Dedifferentiated amniotic fluid mesenchymal stem cell (primary cell): ENCODE data around the gene CFHR2.
"Not testable (repeated sequence)": the region's sequence is repeated elsewhere in the genome, so short reads cannot be mapped to it uniquely, and the experiment has no call there.

Experiments
- DNase-seq: peaks from one replicate; pipeline ENCODE4 v3.0.0-alpha.2; 2016; ENCODE audit errors: extremely low spot score

Gene CFHR2

DNA sequence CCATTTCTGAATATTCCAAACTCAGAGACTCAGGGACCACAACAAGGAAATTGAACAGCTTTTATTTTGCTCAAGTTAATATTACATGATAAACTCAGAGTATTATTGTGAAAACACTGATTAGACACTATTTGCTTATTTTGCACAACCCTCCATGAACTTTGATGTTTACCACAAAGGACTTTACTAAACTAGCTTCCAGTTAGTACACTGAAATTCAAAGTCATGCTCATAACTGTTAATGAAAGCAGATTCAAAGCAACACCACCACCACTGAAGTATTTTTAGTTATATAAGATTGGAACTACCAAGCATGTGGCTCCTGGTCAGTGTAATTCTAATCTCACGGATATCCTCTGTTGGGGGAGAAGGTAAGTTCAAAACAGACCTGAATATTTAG lies at the start of gene CFHR2:
Gene CFHR2, plus strand, starts transcription at position 171 of the 400 bp plus-strand sequence. Its CDS starts 143 bp downstream, at position 314.
- not testable (repeated sequence) for DNase-seq

- DNase-seq = no peak
Observed at GRCh38 chr1:196896355-196896754, 47.2 kb upstream of the CFHR2 start.

DNA sequence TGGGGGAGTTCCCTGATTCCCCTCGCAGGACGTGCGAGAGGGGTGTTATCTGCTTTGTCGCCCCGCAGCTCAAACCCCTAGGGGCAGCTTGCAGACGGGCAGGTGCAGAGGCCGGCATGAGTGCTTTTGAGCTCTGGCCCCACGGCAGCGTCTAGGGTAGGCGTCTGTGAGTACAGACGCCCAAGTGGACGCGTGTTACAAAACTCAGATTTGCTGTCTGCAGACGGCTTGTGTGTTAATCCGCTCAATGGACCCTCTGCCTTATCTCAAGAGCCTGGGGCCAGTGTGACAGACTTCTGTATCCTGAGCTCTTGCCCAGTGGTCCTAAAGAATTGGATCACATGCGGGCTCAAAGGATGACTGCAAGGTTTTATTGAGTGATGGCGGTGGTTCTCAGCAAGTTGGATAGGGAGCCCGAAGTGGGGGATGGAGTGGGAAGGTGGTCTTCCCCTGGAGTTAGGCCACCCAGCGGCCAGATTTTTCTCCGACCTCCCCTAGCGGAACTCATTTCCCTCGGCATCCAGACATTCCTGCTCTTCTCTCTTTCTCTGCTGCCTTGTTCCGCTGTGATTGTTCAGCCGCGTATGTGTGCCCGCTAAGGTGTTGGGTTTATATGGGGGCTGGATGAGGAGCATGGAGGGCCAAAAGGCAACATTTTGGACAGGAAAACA lies 46.2 kb upstream of the CFHR2 start:
- no peak for DNase-seq

DNA sequence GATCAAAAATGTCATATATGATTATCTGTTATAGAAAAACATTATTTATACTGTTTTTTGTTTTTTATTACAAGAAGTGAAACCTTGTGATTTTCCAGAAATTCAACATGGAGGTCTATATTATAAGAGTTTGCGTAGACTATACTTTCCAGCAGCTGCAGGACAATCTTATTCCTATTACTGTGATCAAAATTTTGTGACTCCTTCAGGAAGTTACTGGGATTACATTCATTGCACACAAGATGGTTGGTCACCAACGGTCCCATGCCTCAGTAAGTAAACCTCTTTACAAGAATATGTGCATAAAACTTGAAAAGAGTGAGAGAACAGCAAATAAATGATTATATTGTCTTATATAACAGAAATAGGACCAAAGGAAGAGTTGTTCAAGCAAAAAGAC lies 41.2 kb upstream of the CFHR2 start:
- no peak for DNase-seq

GRCh38 chr1:196910215-196910614 lies 33.3 kb upstream of the CFHR2 start:
- DNase-seq = no peak

DNA sequence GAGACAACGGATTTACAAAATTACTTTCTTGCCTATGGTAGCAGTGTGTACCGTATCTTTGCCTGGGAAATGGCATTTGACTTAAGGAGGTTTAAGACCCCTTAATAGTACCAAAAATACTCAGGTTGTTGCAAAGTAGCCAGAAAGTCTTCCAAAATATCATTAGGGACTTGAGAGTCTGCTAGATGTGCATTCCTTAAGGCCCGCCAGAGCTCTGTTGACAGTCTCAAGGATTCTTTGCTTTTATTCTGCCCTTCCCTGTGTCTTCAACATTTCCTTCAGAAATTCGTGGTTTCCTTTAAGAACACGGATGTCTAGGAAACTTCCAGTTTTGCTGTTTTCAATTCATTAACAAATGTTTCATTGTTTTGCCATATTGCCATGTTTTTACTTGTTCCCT lies 31.3 kb upstream of the CFHR2 start:
- DNase-seq = not testable (repeated sequence)

- peak; percentile 17 for DNase-seq
Observed at GRCh38 chr1:196926839-196927238, 16.7 kb upstream of the CFHR2 start.

DNA sequence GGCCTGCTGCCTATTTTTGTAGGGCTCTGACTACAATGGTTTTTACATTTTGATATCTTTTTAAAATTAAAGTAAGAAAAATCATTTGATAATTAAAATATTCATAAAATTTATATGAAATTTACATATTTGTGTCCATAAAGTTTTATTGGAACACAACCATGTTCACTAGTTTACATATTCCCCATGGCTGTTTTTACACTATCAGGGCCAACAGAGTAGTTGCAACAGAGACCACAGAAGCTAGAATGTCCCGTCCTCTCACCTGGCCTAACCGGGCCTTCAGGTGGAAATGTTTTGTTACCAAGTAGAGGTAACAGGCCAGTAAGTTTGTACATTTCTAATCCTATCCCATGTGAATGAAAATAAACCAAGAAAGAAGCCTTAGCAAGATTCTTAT lies 10.7 kb upstream of the CFHR2 start:
- not testable (repeated sequence) for DNase-seq

- no peak for DNase-seq
Observed at GRCh38 chr1:196933531-196934189, 9.9 kb upstream of the CFHR2 start.

DNA sequence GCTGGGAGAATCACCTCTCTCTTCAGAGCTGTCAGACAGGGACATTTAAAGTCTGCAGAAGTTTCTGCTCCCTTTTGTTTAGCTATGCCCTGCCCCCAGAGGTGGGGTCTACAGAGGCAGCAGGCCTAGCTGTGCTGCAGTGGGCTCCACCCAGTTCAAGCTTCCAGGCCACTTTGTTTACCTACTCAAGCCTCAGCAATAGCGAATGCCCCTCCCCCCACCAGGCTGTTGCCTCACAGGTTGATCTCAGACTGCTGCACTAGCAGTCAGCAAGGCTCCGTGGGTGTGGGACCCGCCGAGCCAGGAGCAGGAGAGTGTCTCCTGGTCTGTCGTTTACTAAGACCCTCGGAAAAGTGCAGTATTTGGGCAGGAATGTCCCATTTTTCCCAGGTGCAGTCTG lies 2.1 kb upstream of the CFHR2 start:
- DNase-seq = not testable (repeated sequence)

GRCh38 chr1:196951711-196952394 lies 8.3 kb downstream of the CFHR2 start:
- no peak for DNase-seq

DNA sequence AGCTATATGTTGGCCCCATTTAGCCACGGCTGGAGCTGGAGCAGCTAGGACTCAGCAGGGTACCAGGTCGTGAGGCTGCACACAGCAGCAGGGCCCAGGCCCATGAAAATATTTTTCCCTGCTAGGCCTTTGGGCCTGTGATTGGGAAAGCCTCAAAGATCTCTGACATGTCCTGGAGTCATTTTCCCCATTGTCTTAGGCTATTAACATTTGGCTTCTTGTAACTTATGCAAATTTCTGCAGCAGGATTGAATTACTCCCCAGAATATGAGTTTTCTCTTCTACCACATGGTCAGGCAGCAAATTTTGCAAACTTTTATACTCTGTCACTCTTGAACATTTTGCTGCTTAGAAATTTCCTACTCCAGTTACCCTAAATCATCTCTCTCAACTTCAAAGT lies 11.2 kb downstream of the CFHR2 start:
- no peak for DNase-seq

DNA sequence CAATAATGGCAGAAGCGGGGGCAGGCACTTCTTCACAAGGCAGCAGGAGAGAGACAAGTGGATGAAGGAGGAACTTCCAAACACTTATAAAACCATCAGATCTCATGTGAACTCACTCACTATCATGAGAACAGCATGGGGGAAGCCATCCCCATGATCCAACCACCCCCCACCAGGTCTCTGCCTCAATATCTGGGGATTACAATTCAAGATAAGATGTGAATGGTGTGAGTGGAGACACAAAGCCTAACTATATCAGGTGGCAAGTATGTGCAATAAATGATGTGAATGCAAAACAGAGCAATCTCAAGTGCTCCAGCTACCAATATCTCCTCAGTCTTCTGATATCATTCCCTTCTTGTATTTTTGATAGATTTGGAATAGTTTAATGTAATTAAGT lies 12.4 kb downstream of the CFHR2 start:
- no peak for DNase-seq

- DNase-seq = no peak
Observed at GRCh38 chr1:196960854-196961253, 17.3 kb downstream of the CFHR2 start.

GRCh38 chr1:196970182-196970581 lies 26.6 kb downstream of the CFHR2 start:
- no peak for DNase-seq

DNA sequence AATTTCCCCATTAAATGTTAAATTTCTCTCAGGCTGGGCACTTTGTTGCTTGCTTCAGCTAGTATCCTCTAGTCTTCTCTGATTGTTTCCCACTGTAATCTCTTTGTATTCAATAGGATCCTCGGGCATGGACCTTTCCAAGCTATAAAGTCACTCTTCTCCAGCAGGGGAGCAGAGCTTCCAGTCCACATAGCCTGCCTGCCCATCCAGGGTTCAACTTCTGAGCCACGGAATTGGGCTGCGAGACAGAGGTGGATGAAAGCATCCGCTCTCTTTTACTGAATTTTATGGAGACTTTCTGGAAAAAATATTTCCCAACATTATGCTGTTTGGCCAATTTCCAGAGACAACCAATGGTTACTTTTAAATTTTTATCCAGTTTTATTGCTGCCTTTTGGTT lies 32.7 kb downstream of the CFHR2 start:
- DNase-seq = no peak

- no peak for DNase-seq
Observed at GRCh38 chr1:196977278-196977677, 33.7 kb downstream of the CFHR2 start, which contains the start of gene CFHR5. TSS of gene CFHR5 (plus strand) at chr1:196977556. CDS start at chr1:196977665, 109 bp downstream.

- DNase-seq = no peak
Observed at GRCh38 chr1:196980859-196981258, 37.3 kb downstream of the CFHR2 start.

GRCh38 chr1:196982247-196982646 lies 38.7 kb downstream of the CFHR2 start:
- DNase-seq = not testable (repeated sequence)

DNA sequence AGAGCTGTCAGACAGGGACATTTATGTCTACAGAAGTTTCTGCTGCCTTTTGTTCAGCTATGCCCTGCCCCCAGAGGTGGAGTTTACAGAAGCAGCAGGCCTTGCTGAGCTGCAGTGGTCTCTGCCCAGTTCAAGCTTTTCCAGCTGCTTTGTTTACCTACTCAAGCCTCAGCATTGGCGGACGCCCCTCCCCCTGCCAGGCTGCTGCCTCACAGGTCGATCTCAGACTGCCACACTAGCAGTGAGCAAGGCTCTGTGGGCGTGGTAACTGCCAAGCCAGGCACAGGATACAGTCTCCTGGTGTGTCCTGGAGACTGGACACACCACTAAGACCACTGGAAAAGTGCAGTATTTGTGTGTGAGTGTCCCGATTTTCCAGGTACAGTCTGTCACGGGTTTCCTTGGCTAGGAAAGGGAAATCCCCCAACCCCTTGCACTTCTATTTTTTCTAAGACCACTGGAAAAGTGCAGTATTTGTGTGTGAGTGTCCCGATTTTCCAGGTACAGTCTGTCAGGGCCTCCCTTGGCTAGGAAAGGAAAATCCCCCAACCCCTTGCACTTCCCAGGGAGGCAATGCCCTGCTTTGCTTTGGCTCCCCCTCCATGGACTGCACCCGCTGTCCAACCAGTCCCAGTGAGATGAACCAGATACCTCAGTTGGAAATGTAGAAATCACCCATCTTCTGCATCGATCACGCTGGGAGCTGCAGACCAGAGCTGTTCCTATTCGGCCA lies 48.5 kb downstream of the CFHR2 start:
- not testable (repeated sequence) for DNase-seq

DNA sequence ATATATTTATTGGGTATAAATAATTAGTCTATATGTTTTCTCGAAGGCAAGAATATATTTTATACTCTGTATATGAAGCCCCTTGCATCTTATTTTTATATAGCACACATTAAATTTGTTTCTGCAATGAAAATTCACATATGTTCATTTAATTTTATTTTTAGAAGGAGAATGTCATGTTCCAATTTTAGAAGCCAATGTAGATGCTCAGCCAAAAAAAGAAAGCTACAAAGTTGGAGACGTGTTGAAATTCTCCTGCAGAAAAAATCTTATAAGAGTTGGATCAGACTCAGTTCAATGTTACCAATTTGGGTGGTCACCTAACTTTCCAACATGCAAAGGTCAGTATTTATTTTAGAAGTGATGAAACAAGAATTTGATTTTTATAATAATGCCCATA lies 50.4 kb downstream of the CFHR2 start:
- no peak for DNase-seq

DNA sequence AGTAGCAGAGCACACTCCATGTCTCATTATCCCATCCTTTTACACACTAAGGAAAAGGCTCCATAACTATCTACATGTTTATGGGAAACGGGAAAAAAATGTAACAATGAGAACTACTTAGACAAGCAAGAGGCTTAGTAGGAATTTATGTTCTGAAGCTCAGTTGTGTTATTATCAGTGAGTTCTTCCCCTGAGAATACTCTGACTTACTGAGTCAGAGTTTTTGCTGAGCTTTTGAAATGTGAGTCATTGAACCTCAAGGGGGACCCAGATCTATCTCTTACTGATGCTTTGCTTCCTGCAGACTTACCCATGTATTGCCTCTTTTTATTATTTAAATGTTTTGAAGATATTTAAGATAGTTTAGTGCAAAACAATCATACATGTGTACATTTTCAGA lies 53.9 kb downstream of the CFHR2 start:
- DNase-seq = peak; percentile 35
